ENCODE results near the gene GNPAT.

Gene GNPAT

GRCh38 chr1:231242516-231243198, 1.6 kb downstream of the GNPAT start:
- DNase-seq (ENCODE audit: low spot score): no peak

- DNase-seq (ENCODE audit: low spot score): no peak
Observed at GRCh38 chr1:231248778-231249177, 7.8 kb downstream of the GNPAT start.

- DNase-seq (ENCODE audit: low spot score): no peak
Observed at GRCh38 chr1:231252336-231252735, 11.3 kb downstream of the GNPAT start.

GRCh38 chr1:231260351-231260750, 19.3 kb downstream of the GNPAT start:
- no peak for DNase-seq (ENCODE audit: low spot score)

- no peak for DNase-seq (ENCODE audit: low spot score)
Observed at GRCh38 chr1:231264642-231265041, 23.6 kb downstream of the GNPAT start.

- DNase-seq (ENCODE audit: low spot score): no peak
Observed at GRCh38 chr1:231265379-231265778, 24.4 kb downstream of the GNPAT start.

- DNase-seq (ENCODE audit: low spot score): no peak
Observed at GRCh38 chr1:231266811-231267322, 25.9 kb downstream of the GNPAT start.

- peak; percentile 4 for DNase-seq (ENCODE audit: low spot score)
Observed at GRCh38 chr1:231272173-231272572, 31.2 kb downstream of the GNPAT start.

GRCh38 chr1:231272880-231273279, 31.9 kb downstream of the GNPAT start:
- DNase-seq (ENCODE audit: low spot score): no peak

- DNase-seq (ENCODE audit: low spot score): no peak
Observed at GRCh38 chr1:231274119-231274825, 33.3 kb downstream of the GNPAT start.

GRCh38 chr1:231278100-231278790, 37.2 kb downstream of the GNPAT start:
- DNase-seq (ENCODE audit: low spot score): no peak

- no peak for DNase-seq (ENCODE audit: low spot score)
Observed at GRCh38 chr1:231279081-231279480, 38.1 kb downstream of the GNPAT start.

GRCh38 chr1:231279683-231280082, 38.7 kb downstream of the GNPAT start:
- DNase-seq (ENCODE audit: low spot score): no peak

- DNase-seq (ENCODE audit: low spot score): no peak
Observed at GRCh38 chr1:231284441-231284840, 43.4 kb downstream of the GNPAT start.

GRCh38 chr1:231286603-231287002, 45.6 kb downstream of the GNPAT start:
- no peak for DNase-seq (ENCODE audit: low spot score)

- no peak for DNase-seq (ENCODE audit: low spot score)
Observed at GRCh38 chr1:231295938-231296337, 54.9 kb downstream of the GNPAT start.

- no peak for DNase-seq (ENCODE audit: low spot score)
Observed at GRCh38 chr1:231301990-231302389, 61.0 kb downstream of the GNPAT start.

- DNase-seq (ENCODE audit: low spot score): no peak
Observed at GRCh38 chr1:231310391-231310934, 69.5 kb downstream of the GNPAT start.

- no peak for DNase-seq (ENCODE audit: low spot score)
Observed at GRCh38 chr1:231311720-231312431, 70.9 kb downstream of the GNPAT start.

- no peak for DNase-seq (ENCODE audit: low spot score)
Observed at GRCh38 chr1:231312432-231312788, 71.4 kb downstream of the GNPAT start.

- no peak for DNase-seq (ENCODE audit: low spot score)
Observed at GRCh38 chr1:231313661-231314060, 72.6 kb downstream of the GNPAT start.

- DNase-seq (ENCODE audit: low spot score): peak; percentile 16
Observed at GRCh38 chr1:231315887-231316286, 74.9 kb downstream of the GNPAT start.
